Natural killer cell (primary cell): Measurements from ENCODE around the gene SLCO2A1. TPM values are rescaled to one million over a fixed set of nuclear protein-coding genes. Genes with fewer than 3 reads are reported as not detected.

Experiments
- ATAC-seq, 3 donors: fragments of 150-1000 bp in 2 of 3; fragments of 200-7000 bp in 1 of 3; cut with Tn5 transposase; 1 replicate in 1 of 3; 2 replicates in 2 of 3; pipeline ENCODE4 v1.10.0; 2021; ENCODE audit warnings: mild to moderate bottlenecking in 2 of 3, moderate library complexity in 2 of 3
- DNase-seq, 2 donors: peaks; one replicate each; pipeline versions ENCODE4 v3.0.0 to v3.0.0-alpha.2; 2013 to 2021; ENCODE audit warnings: mixed read lengths in 1 of 2
- H3K27ac ChIP-seq: one replicate; pipeline ENCODE4 v1.5.1; 2013; ENCODE audit warnings: mild to moderate bottlenecking, low read length
- H3K27me3 ChIP-seq: one replicate; pipeline ENCODE4 v1.6.1; 2013; ENCODE audit warnings: low read length; ENCODE audit not compliant: control insufficient read depth, insufficient read depth
- H3K36me3 ChIP-seq: one replicate; pipeline ENCODE4 v1.6.1; 2013; ENCODE audit warnings: low read length; ENCODE audit not compliant: control insufficient read depth, insufficient read depth
- H3K4me1 ChIP-seq: one replicate; pipeline ENCODE4 v1.6.1; 2013; ENCODE audit warnings: low read length; ENCODE audit not compliant: control insufficient read depth, insufficient read depth
- H3K4me3 ChIP-seq: one replicate; pipeline ENCODE4 v1.5.1; 2013; ENCODE audit warnings: low read length
- H3K9me3 ChIP-seq: one replicate; pipeline ENCODE4 v1.6.1; 2013; ENCODE audit warnings: low read length; ENCODE audit not compliant: control insufficient read depth, insufficient read depth
- H3K27ac Mint-ChIP-seq, 2 donors: one replicate each; pipeline ENCODE4 v1.8.0; 2022; ENCODE audit warnings: mild to moderate bottlenecking in 2 of 2, mixed read lengths in 2 of 2, moderate library complexity in 1 of 2
- H3K27me3 Mint-ChIP-seq, 2 donors: one replicate each; pipeline ENCODE4 v1.8.0; 2022; ENCODE audit warnings: low read depth in 2 of 2, mixed read lengths in 2 of 2
- H3K36me3 Mint-ChIP-seq: one replicate; pipeline ENCODE4 v1.8.0; 2022; ENCODE audit warnings: mixed read lengths
- H3K4me1 Mint-ChIP-seq, 2 donors: one replicate each; pipeline ENCODE4 v1.8.0; 2022; ENCODE audit warnings: mixed read lengths in 2 of 2
- H3K4me3 Mint-ChIP-seq: one replicate; pipeline ENCODE4 v1.8.0; 2022; ENCODE audit warnings: mild to moderate bottlenecking, moderate library complexity, mixed read lengths
- H3K9me3 Mint-ChIP-seq, 2 donors: one replicate each; pipeline ENCODE4 v1.8.0; 2022; ENCODE audit warnings: mixed read lengths in 2 of 2
- WGBS: methylation state at CpG from one replicate; pipeline ENCODE4 v1.1.7; 2013; ENCODE audit warnings: missing lambda C conversion rate; ENCODE audit not compliant: insufficient coverage; 5-methylcytosine and 5-hydroxymethylcytosine counted together
- intact Hi-C: fragments of 100-400 bp; cut with micrococcal nuclease; formaldehyde crosslinking; loops from one replicate; pipeline ENCODE4 v1.14.2; 2022
- total RNA-seq, 4 donors: library from RNA; stranded (reverse); fragments of 120-200 nt in 1 of 4; gene quantifications; one replicate each; pipeline versions ENCODE4 v1.2.3 to v1.2.4, GENCODE V29; 2013 to 2022
- TF ChIP-seq, protein P1 (sequence below): fragments of 200-600 bp; IDR thresholded peaks from one replicate; pipeline ENCODE4 v1.8.0; 2022; ENCODE audit warnings: antibody characterized with exemption

The SLCO2A1 gene
- total RNA-seq, 3 donors from 2014 or later (not counting 1 experiment from before 2014, with no cell fraction given) = not detected

DNA sequence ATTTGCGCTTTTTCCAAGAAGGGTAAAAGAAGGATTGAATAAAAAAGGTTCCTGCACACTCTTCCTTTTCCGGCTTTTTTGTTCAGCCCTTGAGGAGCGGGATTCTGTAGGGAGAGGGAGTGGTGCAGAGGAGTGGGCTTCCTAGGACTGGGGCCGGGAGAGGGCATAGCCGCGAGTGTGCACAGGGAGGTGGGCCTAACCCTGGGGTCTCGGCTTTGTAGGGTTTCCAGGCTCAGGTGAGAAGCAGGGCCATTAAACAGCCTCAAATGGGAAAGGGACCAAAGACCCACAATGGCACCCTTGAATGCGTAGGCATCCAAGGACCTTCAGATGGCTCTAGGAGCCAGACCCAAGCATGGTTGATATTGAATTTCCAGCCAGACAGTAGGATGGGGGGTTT is 98.6 kb downstream of the SLCO2A1 start:
- H3K4me3 ChIP-seq = no peak overlapping the region
- no peak overlapping the region for H3K27ac Mint-ChIP-seq
- TF ChIP-seq, protein P1, sequence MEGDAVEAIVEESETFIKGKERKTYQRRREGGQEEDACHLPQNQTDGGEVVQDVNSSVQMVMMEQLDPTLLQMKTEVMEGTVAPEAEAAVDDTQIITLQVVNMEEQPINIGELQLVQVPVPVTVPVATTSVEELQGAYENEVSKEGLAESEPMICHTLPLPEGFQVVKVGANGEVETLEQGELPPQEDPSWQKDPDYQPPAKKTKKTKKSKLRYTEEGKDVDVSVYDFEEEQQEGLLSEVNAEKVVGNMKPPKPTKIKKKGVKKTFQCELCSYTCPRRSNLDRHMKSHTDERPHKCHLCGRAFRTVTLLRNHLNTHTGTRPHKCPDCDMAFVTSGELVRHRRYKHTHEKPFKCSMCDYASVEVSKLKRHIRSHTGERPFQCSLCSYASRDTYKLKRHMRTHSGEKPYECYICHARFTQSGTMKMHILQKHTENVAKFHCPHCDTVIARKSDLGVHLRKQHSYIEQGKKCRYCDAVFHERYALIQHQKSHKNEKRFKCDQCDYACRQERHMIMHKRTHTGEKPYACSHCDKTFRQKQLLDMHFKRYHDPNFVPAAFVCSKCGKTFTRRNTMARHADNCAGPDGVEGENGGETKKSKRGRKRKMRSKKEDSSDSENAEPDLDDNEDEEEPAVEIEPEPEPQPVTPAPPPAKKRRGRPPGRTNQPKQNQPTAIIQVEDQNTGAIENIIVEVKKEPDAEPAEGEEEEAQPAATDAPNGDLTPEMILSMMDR = no peak
- no peak for DNase-seq
- no peak overlapping the region for H3K4me3 Mint-ChIP-seq
- ATAC-seq = no peak
- no peak overlapping the region for H3K27ac ChIP-seq
- H3K36me3 Mint-ChIP-seq = no peaks in the 10 kb centered on the region
- no peaks in the 10 kb centered on the region for H3K36me3 ChIP-seq
- H3K9me3 Mint-ChIP-seq = no peaks in the 10 kb centered on the region
- intact Hi-C loops = loop anchor here (5.0 kb wide), 1 partner anchor 541 kb away; no protein-coding TSS in a partner anchor
- H3K4me1 ChIP-seq = peaks cover 10% of the 10 kb centered on the region
- H3K27me3 ChIP-seq = no peaks in the 10 kb centered on the region
- no peaks in the 10 kb centered on the region for H3K9me3 ChIP-seq
- 96% methylated on average over 8 of the region's 8 CpGs for WGBS
- peaks cover 5 to 17% of the 10 kb centered on the region in 2 donors for H3K4me1 Mint-ChIP-seq
- peaks cover 17 to 18% of the 10 kb centered on the region in 2 donors for H3K27me3 Mint-ChIP-seq

DNA sequence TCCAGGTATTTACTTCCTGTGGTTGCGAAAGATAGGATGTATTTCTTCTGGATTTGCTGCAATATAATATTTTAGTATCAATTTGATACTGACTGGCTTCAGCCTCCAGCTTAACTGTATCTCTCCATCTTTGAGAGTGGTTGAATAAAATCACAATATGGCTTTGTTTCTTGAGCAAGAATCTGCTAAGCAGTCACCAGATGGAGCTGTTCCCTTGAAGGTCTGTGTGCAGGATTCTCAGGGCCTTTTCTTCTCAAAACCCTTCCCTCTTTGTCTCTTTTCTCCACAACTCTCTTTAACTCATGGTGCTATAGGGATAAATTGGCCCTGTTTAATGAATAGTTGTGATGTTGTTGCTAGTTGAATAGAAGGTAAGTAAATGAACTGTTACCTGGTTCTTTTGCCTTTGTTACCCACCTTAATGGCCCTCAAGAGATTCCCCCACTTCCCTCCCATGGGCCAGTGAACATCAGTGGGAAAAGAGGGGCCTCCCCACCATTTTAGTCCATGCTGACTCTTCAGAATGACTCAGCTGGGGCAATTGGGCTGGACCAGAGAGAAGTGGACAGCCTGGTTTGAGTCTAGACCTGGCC is 99.3 kb downstream of the SLCO2A1 start:
- no peak overlapping the region for H3K27ac Mint-ChIP-seq
- no peak overlapping the region for H3K27ac ChIP-seq
- no peaks in the 10 kb centered on the region for H3K36me3 Mint-ChIP-seq
- intact Hi-C loops = loop anchor here (5.0 kb wide), 1 partner anchor 542 kb away; no protein-coding TSS in a partner anchor
- no peak overlapping the region for H3K4me3 ChIP-seq
- H3K9me3 Mint-ChIP-seq = no peaks in the 10 kb centered on the region
- TF ChIP-seq, protein P1 = no peak
- peaks cover 5 to 17% of the 10 kb centered on the region in 2 donors for H3K4me1 Mint-ChIP-seq
- H3K4me3 Mint-ChIP-seq = no peak overlapping the region
- no peaks in the 10 kb centered on the region for H3K27me3 ChIP-seq
- peaks cover 10% of the 10 kb centered on the region for H3K4me1 ChIP-seq
- H3K9me3 ChIP-seq = no peaks in the 10 kb centered on the region
- DNase-seq (peak in 1 of 2 donors; percentile 22), ATAC-seq (no peak)
- no peaks in the 10 kb centered on the region for H3K36me3 ChIP-seq
- peaks cover 17 to 18% of the 10 kb centered on the region in 2 donors for H3K27me3 Mint-ChIP-seq
- WGBS = 100% methylated on average over 1 of the region's 1 CpG

DNA sequence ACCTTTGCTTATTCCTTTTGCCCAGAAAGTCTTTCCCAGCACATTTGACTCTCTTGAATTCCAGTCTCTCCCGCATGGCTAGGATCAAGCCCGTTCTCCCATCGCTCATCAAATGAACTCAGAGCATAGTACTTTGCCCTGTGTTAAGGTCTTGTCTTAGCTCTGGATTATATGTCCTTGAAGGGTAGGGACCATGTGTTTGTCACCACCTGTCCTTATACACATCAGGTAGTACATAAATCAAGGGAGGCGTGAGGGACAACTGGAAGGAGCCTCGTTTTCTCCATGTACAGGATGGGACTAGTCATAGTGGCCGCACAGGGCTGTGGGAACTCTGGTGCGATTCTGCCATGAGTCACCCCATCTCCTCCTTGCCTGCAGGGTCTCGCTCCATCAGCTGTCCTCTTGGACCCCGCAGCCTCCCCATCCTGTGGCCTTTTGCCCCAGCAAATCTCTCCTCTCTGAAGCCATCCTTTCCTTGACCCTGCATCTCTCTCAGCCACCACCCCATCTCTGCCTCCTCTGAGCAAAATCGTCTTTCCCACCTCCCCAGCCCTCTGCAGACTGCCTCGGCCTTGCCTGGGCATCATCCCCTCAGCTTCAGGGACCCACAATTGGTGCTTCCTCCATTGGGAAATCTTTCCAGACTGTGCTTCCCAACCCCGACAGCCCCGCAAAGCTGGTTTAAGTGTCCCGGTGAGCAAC is 100.7 kb downstream of the SLCO2A1 start:
- H3K9me3 Mint-ChIP-seq = no peaks in the 10 kb centered on the region
- intact Hi-C loops = loop anchor here (5.0 kb wide), 2 partner anchors 112 to 1202 kb away; no protein-coding TSS in a partner anchor
- Histone ChIP-seq H3K27me3 (no peaks in the 10 kb centered on the region), H3K9me3 (no peaks in the 10 kb centered on the region), H3K27ac (no peak overlapping the region), H3K4me1 (peaks cover 10% of the 10 kb centered on the region), H3K4me3 (no peak overlapping the region), H3K36me3 (no peaks in the 10 kb centered on the region)
- TF ChIP-seq, protein P1 = no peak
- 92% methylated on average over 14 of the region's 14 CpGs for WGBS
- peak overlapping the region; percentile 51 for H3K4me3 Mint-ChIP-seq
- H3K27ac Mint-ChIP-seq = no peak overlapping the region
- DNase-seq (no peak), ATAC-seq (no peak)
- peaks cover 5 to 17% of the 10 kb centered on the region in 2 donors for H3K4me1 Mint-ChIP-seq
- no peaks in the 10 kb centered on the region for H3K36me3 Mint-ChIP-seq
- peaks cover 17 to 18% of the 10 kb centered on the region in 2 donors for H3K27me3 Mint-ChIP-seq
